ENCODE measurements around the gene GATM. TPM values are rescaled to one million over a fixed set of nuclear protein-coding genes. Genes with fewer than 3 reads are reported as not detected.
A peak's percentile ranks its signal among the peaks of the same experiment; 100 is the strongest.

The GATM gene
- polyA plus RNA-seq, 1 experiment, result 0.07 TPM

DNA sequence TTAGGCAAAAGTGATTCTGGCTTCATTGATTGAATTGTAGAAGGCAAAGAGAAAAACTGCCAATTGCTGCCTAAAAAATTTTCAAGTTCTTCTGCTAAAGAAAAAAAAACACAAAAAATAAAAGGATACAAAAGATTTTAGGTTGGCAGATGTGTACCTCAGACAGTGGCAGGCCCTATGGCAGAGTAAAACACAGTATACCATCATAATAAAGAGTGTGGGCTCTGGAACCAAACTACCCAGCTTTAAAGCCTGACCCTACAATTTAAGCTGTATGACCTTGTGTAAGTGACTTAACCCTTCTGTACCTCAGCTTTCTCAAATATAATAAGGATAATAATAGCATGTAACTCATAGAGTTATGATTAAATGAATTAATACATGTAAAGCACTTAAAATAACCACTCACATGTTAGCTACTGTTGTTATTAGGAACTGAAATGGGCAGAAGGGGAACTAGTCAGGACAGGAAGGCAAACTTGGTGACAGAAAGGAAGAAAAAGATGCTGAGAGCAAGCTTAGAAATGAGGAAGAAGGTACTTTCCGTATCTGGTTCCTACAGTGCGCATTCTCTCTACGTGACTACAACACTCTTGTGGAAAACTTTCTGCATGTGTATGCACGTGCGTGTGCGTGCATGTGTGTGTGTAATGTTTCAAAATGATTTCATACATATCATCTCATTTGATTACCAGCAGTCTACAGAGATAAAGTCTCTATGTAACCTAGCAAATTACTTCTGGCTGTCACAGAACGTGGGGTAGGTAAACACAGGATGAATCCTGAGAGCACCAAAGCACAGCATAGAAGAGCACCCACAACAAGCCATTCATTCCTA is 13.6 kb upstream of the GATM start:
- ChIA-PET CTCF (interaction anchor here (1.8 to 1.9 kb wide), 2 partner anchors 8 to 229 kb away, joined by 7 to 13 read pairs; no protein-coding TSS in a partner anchor), POLR2A (no interaction called here)
- H3K9me3 ChIP-seq (ENCODE audit: control insufficient read depth, insufficient read depth, low read length), result no peaks in the 10 kb centered on the region
- peaks cover 9% of the 10 kb centered on the region for H3K27me3 ChIP-seq (ENCODE audit: control insufficient read depth, insufficient read depth, low read length)
- TF ChIP-seq, protein P1, sequence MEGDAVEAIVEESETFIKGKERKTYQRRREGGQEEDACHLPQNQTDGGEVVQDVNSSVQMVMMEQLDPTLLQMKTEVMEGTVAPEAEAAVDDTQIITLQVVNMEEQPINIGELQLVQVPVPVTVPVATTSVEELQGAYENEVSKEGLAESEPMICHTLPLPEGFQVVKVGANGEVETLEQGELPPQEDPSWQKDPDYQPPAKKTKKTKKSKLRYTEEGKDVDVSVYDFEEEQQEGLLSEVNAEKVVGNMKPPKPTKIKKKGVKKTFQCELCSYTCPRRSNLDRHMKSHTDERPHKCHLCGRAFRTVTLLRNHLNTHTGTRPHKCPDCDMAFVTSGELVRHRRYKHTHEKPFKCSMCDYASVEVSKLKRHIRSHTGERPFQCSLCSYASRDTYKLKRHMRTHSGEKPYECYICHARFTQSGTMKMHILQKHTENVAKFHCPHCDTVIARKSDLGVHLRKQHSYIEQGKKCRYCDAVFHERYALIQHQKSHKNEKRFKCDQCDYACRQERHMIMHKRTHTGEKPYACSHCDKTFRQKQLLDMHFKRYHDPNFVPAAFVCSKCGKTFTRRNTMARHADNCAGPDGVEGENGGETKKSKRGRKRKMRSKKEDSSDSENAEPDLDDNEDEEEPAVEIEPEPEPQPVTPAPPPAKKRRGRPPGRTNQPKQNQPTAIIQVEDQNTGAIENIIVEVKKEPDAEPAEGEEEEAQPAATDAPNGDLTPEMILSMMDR (IDR thresholded peaks at IDR 0.05; ENCODE audit: low read depth, low read length), result no peak
- H3K27ac ChIP-seq (ENCODE audit: low read depth, low read length), result no peak overlapping the region
- no peak overlapping the region for H3K4me3 ChIP-seq (ENCODE audit: low read depth, low read length)
- no peak for DNase-seq (ENCODE audit: low read depth, low spot score)

DNA sequence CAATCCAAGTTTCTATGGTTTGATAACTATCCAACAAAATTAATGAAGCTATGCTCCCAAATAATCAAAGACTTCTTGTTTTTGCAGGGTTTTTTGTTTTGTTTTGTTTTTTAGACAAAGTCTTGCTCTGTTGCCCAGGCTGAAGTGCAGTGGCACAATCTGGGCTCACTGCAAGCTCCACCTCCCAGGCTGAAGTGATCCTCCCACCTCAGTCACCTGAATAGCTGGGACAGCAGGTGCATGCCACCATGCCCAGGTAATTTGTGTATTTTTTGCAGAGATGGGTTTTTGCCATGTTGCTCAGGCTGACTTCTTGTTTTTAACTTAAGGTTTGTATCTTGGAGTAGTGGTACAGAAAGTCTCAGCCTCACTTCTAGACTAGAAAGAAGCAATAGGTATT is 11.0 kb upstream of the GATM start:
- H3K9me3 ChIP-seq (ENCODE audit: control insufficient read depth, insufficient read depth, low read length), result no peaks in the 10 kb centered on the region
- DNase-seq (ENCODE audit: low read depth, low spot score), result no peak
- TF ChIP-seq, protein P1 (IDR thresholded peaks at IDR 0.05; ENCODE audit: low read depth, low read length), result no peak
- H3K27ac ChIP-seq (ENCODE audit: low read depth, low read length), result no peak overlapping the region
- peaks cover 23% of the 10 kb centered on the region for H3K27me3 ChIP-seq (ENCODE audit: control insufficient read depth, insufficient read depth, low read length)
- ChIA-PET POLR2A (no interaction called here), CTCF (no interaction called here)
- no peak overlapping the region for H3K4me3 ChIP-seq (ENCODE audit: low read depth, low read length)

DNA sequence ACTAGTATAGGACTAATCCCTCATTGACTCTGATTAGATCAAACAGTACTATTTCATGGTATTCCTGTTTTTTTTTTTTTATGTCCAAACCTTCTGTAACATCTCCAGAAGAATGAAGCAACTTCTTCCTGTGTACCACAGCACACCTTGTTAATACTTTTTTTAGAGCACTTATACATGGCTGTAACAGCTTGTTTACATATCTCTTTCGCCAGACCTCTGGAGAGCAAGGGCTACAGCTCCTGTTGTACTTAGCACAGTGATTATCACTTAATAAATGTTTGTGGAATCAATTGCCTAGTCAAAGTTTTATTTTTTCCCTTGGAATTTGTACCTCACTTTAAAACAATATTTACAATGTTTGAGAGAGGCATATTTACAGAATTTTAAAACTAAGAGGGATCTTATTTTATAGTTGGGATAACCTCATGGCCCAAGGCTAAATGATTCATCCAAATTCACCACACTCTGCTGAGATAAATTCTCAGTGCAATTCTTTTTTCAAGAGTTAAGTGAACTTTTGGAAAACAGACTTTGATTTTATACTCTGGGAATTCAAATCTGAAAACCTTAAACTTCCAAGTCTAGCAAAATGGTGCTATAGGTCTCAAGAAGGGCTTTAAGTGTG is 9.2 kb upstream of the GATM start:
- Histone ChIP-seq H3K4me3 (ENCODE audit: low read depth, low read length) (no peak overlapping the region), H3K9me3 (ENCODE audit: control insufficient read depth, insufficient read depth, low read length) (no peaks in the 10 kb centered on the region), H3K27me3 (ENCODE audit: control insufficient read depth, insufficient read depth, low read length) (peaks cover 28% of the 10 kb centered on the region), H3K27ac (ENCODE audit: low read depth, low read length) (no peak overlapping the region)
- DNase-seq (ENCODE audit: low read depth, low spot score), result no peak
- TF ChIP-seq, protein P1 (IDR thresholded peaks at IDR 0.05; ENCODE audit: low read depth, low read length), result no peak
- ChIA-PET POLR2A (no interaction called here), CTCF (interaction anchor here (0.9 to 1.1 kb wide), 2 partner anchors 10 to 183 kb away, joined by 3 read pairs; no protein-coding TSS in a partner anchor)

DNA sequence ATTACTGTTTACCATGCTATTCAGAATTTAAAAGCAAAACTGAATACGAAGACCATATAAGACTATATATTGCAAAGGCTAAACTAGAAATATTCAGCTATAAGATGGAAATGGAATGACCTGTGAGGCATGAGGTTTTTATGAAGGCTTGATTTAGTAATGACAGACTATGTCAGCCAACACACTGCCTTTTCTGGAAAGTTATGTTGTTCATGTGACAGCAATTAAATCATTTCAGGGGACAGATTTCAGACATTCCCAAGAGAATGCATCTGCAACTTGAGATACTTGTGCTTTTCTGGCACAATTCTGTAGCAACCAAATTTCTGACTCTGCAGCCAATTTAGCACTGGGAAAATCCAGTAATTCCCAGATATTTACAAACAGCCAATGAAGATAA is 8.6 kb upstream of the GATM start:
- Histone ChIP-seq H3K27me3 (ENCODE audit: control insufficient read depth, insufficient read depth, low read length) (peaks cover 30% of the 10 kb centered on the region), H3K9me3 (ENCODE audit: control insufficient read depth, insufficient read depth, low read length) (no peaks in the 10 kb centered on the region), H3K27ac (ENCODE audit: low read depth, low read length) (no peak overlapping the region), H3K4me3 (ENCODE audit: low read depth, low read length) (no peak overlapping the region)
- no peak for DNase-seq (ENCODE audit: low read depth, low spot score)
- ChIA-PET POLR2A (no interaction called here), CTCF (interaction anchor here (0.9 to 1.1 kb wide), 2 partner anchors 9 to 183 kb away, joined by 3 read pairs; no protein-coding TSS in a partner anchor)
- TF ChIP-seq, protein P1 (IDR thresholded peaks at IDR 0.05; ENCODE audit: low read depth, low read length), result no peak

DNA sequence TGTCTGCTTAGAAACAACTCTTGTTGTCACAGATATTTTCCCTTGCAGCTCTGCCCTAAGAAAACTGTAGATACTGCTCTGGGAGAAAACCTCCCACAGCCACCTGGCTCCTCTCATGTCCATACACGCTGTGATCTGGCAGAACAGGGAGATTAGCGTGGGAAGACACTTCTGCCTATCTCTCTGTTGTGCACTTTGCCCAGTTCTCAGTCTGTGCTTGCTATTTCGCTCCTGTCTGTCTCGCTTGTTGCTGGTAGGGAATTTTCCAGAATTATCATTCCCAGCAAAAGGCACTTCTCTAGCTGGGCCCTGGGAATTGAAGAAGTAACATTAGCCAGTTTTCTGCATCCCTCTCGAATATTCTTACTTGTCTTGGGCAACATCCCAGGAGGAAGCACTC is 8.1 kb upstream of the GATM start:
- H3K27me3 ChIP-seq (ENCODE audit: control insufficient read depth, insufficient read depth, low read length), result peaks cover 32% of the 10 kb centered on the region
- peak overlapping the region; percentile 39 for H3K27ac ChIP-seq (ENCODE audit: low read depth, low read length)
- no peak for DNase-seq (ENCODE audit: low read depth, low spot score)
- CTCF ChIA-PET, result interaction anchor here (0.9 to 1.1 kb wide), 2 partner anchors 9 to 182 kb away, joined by 3 read pairs; no protein-coding TSS in a partner anchor
- H3K9me3 ChIP-seq (ENCODE audit: control insufficient read depth, insufficient read depth, low read length), result no peaks in the 10 kb centered on the region
- POLR2A ChIA-PET, result no interaction called here
- H3K4me3 ChIP-seq (ENCODE audit: low read depth, low read length), result no peak overlapping the region
- TF ChIP-seq, protein P1 (IDR thresholded peaks at IDR 0.05; ENCODE audit: low read depth, low read length), result no peak

All from AG04450 (cell line).